Stimulated activated CD4-positive, alpha-beta T cell treated with anti-CD3 and anti-CD28 coated beads, Interleukin-2, amount 100 ng/mL, for 4 hours (primary cell): ENCODE data around the gene FAM174B.

Source experiments
- DNase-seq: peaks from one replicate; pipeline ENCODE4 v3.0.0-alpha.2; 2020; ENCODE audit warnings: low read depth

The FAM174B gene

DNA sequence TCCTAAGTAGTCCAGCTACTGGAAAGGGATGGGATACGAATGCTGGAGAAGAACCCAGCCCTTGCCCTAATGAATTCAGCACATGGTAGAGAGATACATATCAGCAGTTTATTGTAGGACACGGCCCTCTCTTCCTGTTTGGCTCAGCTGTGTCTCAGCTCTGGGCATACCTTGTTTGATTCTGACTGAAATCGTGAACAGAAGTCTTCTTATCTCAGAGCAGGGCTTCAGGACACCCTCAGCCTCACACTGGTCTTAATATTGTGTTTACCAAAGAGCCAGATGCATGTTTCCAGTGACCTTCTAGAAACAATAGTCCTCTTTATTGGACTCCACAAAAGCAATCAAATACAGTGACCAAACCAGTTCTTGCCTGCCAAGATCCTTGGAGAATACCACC lies 54.7 kb downstream of the FAM174B start:
- DNase-seq: no peak

DNA sequence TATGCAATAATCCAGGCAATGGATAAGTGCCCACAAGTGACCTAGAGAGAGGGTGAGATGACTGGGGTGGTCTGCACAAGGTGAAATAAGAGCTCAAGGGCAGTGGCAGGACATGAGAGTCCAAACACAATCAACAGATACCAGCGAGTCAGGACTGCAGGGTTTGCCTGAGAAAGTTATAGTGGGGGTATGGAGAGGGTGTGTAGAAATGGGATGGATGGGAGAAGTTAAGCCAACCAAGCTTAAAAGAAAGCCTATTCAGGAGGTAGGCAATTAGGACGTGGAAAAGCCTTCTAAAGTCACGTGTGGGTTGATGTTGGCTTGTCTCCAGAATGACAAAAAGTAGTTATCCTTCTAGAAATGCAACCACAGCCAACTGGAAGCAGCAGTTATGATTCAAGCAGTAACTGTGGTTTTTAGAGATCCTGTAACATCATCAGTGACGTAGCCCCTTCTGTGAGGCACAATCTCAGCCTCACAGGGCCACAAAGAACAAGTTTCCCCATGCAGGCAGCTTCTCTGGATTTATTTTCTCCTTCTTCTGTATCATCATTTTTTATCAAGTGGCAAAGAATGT lies 56.1 kb downstream of the FAM174B start:
- no peak for DNase-seq

- no peak for DNase-seq
Measured at GRCh38 chr15:92597548-92597947, 58.0 kb downstream of the FAM174B start.

DNA sequence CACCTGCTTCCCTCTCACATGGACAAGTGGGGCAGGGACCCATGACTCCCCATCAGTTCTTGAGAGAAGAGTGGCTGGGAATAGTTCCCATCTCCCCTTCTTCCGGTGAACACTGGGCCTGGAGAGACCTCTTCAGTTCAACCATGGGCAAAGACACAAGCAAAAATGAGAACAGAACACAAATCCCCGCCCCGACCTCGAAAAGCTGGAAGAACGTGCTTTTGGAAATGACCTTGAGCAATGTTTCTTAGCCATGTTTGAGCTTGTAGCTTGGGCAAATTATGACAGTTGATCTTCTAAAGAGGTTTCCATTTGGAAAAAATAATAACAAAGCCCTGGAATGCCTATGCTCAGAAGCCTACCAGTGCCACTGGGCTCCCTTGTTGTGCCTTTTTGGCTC lies 59.0 kb downstream of the FAM174B start:
- no peak for DNase-seq

- no peak for DNase-seq
Measured at GRCh38 chr15:92595506-92596381, 59.8 kb downstream of the FAM174B start.

DNA sequence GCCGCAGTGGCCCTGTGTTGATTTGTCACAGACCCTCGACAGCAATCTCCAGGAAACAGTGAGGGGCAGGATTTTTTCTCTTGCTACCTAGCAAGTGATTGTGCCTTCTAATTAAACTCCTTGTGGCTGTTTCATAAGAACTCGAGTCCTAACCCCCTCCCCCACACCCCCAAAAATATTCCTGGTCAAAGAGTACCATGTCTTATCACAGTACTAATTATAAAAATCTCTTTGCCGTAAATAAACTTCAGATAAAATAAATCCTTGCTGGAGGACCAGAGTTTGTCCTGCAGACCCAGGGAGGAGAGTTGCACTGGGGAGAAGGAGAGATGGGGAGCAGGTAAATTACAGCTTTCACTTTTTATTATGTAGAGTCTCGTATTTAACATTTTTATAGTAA lies 64.3 kb downstream of the FAM174B start:
- DNase-seq: no peak

- DNase-seq: no peak
Measured at GRCh38 chr15:92586966-92587365, 68.6 kb downstream of the FAM174B start.

DNA sequence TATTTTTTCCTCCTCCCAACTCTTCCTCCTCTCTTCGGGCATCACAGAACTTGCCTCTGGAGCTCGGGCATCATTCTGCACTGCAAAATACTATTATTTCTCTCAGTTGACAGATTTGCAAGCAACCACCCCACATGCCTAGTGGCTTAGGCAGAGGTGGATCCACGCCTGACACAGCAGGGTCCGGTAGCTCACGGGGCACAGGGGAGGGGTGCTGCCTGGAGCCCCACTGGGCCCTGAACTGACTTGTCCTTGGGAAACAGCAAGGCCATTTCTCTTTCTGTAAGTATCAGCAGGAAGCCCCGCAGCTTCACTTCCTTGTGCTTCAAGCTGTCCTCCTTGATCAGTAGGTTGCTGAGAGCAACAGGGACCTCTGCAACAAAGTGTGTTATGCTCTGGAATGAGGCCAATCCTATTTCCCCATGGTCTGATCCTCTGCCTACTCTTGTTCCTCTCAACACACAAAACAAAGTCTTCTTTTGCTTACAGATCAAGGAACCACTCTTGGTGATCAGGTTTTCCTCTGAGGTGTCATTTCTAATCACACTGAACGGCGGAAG lies 69.1 kb downstream of the FAM174B start:
- no peak for DNase-seq

GRCh38 chr15:92584105-92584504 lies 71.5 kb downstream of the FAM174B start:
- DNase-seq: no peak

- DNase-seq: no peak
Measured at GRCh38 chr15:92583096-92584034, 72.2 kb downstream of the FAM174B start.

DNA sequence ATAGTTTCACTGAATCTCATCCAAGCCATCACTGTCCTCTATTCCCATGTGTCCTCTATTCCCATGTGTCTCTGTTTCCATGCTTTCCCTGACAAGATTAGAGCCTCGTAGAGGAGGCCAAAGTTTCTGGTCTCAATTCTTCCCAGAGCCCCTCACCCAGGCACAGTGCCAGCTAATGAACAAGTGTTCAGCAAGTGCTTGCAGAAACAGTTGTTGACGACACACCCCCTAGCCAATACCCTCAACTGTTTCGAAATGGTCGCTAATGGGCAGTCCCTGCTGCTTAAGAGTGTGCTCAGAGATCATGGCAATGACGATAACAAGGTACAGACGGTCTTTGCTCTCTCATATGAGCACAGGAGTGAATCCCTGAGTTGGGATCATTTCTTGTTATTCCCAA lies 73.4 kb downstream of the FAM174B start:
- no peak for DNase-seq

DNA sequence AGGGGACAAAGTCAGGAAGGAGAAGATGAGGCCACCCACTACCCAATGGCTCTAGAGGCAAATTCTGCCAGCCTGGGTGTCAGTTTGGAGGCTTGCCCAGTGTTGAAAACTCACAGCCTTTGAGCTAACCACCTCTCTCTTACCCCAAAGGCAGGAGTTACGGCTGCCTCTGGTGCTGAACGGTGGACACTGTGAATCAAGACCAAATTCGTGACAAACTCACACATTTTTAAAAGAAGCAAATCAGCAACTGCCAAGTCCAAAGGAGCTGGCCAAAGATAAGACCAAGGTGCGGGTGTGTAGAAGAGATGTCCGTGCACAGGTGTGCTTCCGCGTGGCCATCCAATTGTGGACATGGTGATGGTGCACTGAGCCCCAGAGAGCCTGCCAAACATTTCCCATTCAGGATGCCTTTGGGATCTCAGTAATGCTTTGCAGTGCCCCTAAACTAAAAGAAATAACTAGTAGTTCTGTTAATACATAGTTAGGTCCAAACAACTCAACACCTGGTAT lies 74.6 kb downstream of the FAM174B start:
- no peak for DNase-seq

DNA sequence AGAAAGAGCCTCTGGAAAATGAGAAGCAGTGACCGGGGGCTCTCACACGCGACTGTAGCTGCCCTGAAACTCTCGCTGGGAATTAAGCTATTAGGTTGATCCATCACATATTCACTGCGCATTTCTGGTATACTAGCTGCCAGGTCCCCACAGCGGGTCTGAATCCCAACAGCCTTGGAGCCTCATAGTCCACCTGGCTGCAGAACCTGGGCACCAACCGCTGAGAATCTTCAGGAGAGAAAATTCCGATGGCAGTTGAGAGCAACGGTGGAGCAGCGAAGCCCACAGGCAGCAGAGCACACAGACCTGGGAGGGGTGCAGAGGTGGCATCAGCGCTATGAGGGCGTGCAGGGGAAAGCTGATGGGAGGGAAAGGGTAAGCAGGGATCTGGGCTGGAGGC lies 75.1 kb downstream of the FAM174B start:
- DNase-seq: no peak

DNA sequence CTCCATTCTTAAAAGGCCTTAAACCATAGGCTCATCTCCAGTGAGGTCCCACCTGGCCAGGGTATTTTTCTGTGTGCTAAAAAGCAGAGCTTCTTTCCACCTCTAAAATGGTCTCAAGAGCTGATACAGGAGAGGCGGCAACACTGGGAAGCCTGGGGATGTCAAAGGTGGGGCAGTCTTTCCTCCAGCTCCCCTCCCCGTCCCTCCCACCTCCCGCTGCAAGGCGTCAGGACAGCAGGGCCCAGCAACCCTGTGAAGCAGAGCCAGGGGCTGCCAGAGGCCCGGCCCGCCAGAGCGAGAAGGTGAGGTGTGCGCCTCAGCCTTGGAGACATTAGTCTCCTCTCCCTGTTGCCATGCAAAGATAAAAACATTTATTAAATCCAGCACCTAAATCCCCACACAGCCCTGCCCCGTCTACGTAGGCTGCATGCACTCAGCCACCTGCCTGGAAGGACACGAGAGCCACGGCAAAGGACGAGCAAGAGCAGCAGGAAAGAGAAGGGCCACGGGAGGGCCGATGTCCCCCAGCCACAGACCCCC lies 75.6 kb downstream of the FAM174B start:
- no peak for DNase-seq

DNA sequence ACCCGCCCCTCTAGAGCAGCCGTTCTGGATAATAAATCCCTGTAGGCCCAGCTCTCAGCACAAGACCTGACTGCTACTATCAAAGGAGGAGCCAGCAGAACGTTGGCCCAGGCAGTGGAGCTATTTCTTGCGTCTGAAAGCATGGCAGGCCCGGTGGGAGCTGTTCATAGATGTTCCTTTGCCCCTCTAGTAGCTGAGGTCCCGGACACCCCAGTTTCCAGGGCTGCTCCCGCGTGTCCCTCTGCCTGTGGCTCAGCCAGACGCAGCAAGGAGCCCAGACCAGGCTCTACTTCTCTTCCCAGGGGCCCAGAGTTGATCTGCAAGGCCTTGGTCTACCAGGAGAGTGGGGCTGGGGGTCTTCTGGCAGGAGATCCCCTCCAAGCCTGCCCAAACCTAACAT lies 76.1 kb downstream of the FAM174B start:
- no peak for DNase-seq

DNA sequence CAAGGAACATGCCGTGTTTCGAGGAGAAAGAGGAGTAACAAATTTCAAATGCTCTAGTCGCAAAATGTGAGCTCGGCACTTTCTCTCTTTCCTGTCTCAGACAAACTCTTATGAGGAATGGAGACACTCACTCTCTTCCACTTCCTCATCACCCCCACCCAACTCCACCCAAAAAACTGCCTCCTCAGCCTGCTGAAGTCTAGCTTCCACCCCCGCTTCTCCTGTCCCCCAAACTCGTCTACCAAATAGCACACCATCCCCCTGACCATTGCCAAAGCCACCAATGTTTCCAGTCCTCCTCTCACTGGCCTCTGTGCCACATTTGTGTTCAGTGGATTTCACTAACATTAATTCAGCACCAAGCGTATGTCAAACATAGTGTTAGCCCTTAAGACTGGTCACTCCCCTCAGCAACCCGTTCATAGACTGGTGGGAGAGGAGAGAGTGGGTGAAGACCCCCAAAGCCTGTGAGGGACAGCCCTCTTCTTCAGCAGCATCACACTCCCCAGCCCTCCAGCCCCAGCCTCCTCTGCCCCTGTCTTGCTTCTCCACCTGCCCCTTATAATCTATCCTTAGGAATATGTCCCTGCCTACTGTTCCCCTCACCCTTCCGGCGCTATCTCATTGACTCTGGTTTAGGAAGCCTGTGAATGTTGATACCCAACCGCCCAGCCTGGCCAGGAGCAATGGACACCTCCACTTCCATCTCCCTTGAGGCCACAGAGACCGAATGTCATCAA lies 77.3 kb downstream of the FAM174B start:
- DNase-seq: no peak

- DNase-seq: no peak
Measured at GRCh38 chr15:92576597-92577200, 78.9 kb downstream of the FAM174B start.

DNA sequence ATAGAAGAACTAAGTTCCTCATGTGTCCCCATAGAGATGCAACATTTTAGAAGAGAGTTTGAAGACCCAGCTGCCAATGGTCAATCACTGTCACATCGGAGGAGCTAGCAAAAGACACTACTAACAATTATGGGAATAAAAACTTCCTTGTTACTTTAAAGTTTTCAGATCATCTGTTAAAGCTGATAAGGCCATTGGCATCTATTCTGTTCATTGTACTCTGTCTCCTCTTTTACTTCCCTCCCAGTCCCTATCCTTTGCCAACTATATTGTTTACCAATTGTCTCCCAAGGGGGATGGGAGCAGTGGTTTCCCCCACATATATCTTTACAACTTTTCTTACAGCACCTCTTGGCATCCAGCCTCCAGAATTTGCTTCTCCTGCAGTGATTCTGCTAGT lies 81.0 kb downstream of the FAM174B start:
- no peak for DNase-seq

DNA sequence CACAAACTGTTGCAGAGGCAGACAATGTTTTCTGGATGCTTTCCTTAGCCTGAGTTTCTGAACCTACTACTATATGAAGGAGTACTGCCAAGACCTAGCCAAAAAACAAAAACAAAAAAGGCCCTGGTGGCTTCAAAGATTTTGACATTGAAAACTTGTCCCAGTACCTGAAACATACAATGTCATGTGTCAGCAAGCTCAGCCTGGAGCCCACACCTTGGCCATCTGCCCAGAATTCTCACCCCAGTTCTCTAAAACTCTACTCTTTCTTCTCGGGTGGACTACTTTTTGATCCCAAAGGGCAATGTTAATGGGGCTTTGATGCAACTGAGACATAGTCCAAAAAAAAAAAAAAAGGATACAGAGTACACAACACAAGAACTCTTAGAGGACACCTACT lies 81.4 kb downstream of the FAM174B start:
- no peak for DNase-seq

DNA sequence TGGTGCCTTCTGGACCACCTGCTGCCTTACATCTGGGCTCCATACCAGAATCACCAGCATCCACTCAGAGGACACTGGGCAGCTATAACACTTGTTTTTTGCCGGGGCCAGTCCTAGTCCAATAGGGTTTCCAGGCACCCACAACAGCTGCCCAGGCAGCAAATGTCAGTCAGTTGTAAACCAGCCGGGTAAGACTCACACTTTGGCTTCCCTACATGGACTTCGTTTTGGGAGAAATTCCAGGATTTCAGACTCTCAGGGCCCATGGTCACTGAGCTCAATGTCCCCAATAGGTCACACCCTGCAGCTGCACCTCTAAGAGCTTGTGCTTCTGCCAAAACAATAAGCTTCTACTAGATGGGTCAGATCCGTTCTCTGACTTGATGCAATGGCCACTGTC lies 83.8 kb downstream of the FAM174B start:
- DNase-seq: no peak

GRCh38 chr15:92570391-92570790 lies 85.2 kb downstream of the FAM174B start:
- DNase-seq: no peak
